Duodenal mucosa (tissue), 2 donors: ENCODE measurements around the gene FSIP1.

Experiments used
- H3K27ac ChIP-seq: one replicate; pipeline ENCODE4 v1.7.0; 2013; ENCODE audit warnings: low read depth, low read length
- H3K27me3 ChIP-seq, 2 donors: one replicate each; pipeline ENCODE4 v1.7.0; 2013; ENCODE audit warnings: low read length in 2 of 2, control low read depth in 1 of 2; ENCODE audit not compliant: insufficient read depth in 2 of 2, control insufficient read depth in 1 of 2
- H3K36me3 ChIP-seq, 2 donors: one replicate each; pipeline ENCODE4 v1.7.0; 2013; ENCODE audit warnings: low read length in 2 of 2, control low read depth in 1 of 2; ENCODE audit not compliant: insufficient read depth in 2 of 2, control insufficient read depth in 1 of 2
- H3K4me1 ChIP-seq, 2 donors: one replicate each; pipeline ENCODE4 v1.7.0; 2013; ENCODE audit warnings: low read length in 2 of 2, control low read depth in 1 of 2; ENCODE audit not compliant: insufficient read depth in 2 of 2, control insufficient read depth in 1 of 2
- H3K4me3 ChIP-seq, 2 donors: one replicate each; pipeline ENCODE4 v1.7.0; 2013; ENCODE audit warnings: low read length in 2 of 2, low read depth in 1 of 2
- H3K9ac ChIP-seq, 2 donors: one replicate each; pipeline ENCODE4 v1.7.0; 2013; ENCODE audit warnings: low read length in 2 of 2, low read depth in 1 of 2
- H3K9me3 ChIP-seq, 2 donors: one replicate each; pipeline ENCODE4 v1.7.0; 2013; ENCODE audit warnings: low read length in 2 of 2, control low read depth in 1 of 2; ENCODE audit not compliant: control insufficient read depth in 1 of 2

FSIP1 gene

GRCh38 chr15:39616731-39617455 is 165.7 kb downstream of the FSIP1 start:
- Histone ChIP-seq H3K36me3 (no peaks in the 10 kb centered on the region), H3K27ac (no peak overlapping the region), H3K4me3 (no peak overlapping the region), H3K9me3 (peaks cover 0 to 3% of the 10 kb centered on the region in 2 donors), H3K27me3 (no peaks in the 10 kb centered on the region), H3K9ac (no peak overlapping the region), H3K4me1 (no peaks in the 10 kb centered on the region)

- H3K4me1 ChIP-seq: no peaks in the 10 kb centered on the region
- H3K9me3 ChIP-seq: peaks cover 7 to 9% of the 10 kb centered on the region in 2 donors
- no peaks in the 10 kb centered on the region for H3K36me3 ChIP-seq
- no peak overlapping the region for H3K4me3 ChIP-seq
- no peak overlapping the region for H3K9ac ChIP-seq
- H3K27ac ChIP-seq: no peak overlapping the region
- H3K27me3 ChIP-seq: no peaks in the 10 kb centered on the region
Measured at GRCh38 chr15:39613861-39614260, 168.8 kb downstream of the FSIP1 start.

DNA sequence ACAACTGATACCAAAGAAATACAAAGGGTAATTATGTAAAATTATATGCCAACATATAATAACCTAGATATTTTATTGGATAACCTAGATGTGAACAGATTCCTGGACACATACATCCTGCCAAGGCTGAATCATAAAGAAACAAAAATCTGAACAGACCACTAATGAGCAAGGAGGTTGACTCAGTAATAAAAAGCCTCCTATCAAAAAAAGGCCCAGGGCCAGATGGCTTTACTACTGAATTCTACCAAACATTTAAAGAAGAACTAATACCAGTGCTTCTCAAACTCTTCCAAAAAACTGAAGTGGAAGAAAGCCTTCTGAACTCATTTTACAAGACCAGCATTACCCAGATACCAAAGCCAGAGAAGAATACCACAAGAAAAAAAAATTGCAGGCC is 169.4 kb downstream of the FSIP1 start:
- Histone ChIP-seq H3K9ac (no peak overlapping the region), H3K4me3 (no peak overlapping the region), H3K27me3 (no peaks in the 10 kb centered on the region), H3K27ac (no peak overlapping the region), H3K4me1 (no peaks in the 10 kb centered on the region), H3K36me3 (no peaks in the 10 kb centered on the region), H3K9me3 (peaks cover 7 to 9% of the 10 kb centered on the region in 2 donors)

DNA sequence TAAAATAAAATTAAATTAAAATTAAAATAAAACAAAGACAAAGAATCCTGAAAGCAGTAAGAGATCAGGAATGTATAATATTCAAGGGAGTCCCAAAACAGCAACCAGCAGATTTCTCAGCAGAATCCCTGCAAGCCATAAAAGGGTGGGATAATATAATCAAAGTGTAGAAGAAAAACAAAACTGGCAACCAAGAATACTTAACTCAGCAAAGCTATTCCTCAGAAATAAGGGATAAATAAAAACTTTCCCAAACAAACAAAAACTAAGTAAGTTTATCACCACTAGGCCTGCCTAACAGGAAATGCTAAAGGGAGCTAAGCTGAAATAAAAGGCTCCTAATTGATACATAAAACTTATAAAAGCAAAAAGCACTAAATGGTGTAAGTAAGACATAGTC is 172.0 kb downstream of the FSIP1 start:
- Histone ChIP-seq H3K36me3 (no peaks in the 10 kb centered on the region), H3K4me3 (no peak overlapping the region), H3K9ac (no peak overlapping the region), H3K27me3 (no peaks in the 10 kb centered on the region), H3K27ac (no peak overlapping the region), H3K9me3 (peaks cover 7 to 9% of the 10 kb centered on the region in 2 donors), H3K4me1 (no peaks in the 10 kb centered on the region)

GRCh38 chr15:39609166-39609916 is 173.3 kb downstream of the FSIP1 start:
- no peaks in the 10 kb centered on the region for H3K4me1 ChIP-seq
- H3K9me3 ChIP-seq: peaks cover 7 to 9% of the 10 kb centered on the region in 2 donors
- no peak overlapping the region for H3K9ac ChIP-seq
- H3K27me3 ChIP-seq: no peaks in the 10 kb centered on the region
- H3K27ac ChIP-seq: no peak overlapping the region
- H3K36me3 ChIP-seq: no peaks in the 10 kb centered on the region
- H3K4me3 ChIP-seq: no peak overlapping the region

DNA sequence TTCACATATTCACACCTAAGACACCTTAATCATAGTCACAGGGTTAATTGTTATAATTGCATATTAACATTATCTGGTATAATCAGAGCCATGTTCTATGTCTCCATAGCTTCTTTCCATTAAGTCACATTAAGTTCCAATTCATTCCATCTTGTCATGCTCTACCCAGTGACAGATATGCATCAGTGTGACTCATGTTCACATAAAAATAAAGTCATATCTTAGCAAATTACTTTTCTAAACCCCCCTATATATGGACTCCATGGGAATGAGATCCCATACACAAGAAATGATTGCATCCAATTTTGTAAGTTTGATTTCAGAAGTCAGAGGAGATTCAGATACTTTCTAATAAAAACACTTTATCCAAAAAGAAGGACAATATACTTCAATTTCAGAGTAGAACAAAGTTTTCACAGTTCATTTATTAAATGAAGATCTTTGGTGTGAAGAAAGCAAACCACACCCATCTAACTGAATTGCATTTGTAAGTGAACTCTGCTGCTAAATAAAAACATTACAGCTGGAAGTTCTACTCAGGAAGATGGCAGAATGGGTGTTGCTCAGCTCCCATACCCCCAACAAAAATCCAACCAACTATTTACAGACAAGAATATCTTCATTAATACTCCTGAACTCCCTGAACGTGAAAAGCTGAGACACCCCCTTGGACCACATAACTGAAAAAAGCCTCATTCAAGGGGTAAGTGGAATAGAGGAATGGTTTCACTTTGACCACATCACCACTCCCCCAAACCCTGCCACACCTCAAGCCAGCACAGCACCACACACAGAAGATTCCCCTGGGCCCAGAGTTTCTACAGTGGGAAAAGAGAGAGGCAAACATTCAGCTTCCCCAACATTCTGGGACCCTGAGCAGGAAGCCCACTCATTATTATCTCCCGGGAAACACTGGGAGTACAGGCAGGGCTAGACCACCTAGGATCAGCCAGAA is 174.2 kb downstream of the FSIP1 start:
- Histone ChIP-seq H3K4me3 (no peak overlapping the region), H3K27ac (no peak overlapping the region), H3K9me3 (peaks cover 7 to 9% of the 10 kb centered on the region in 2 donors), H3K4me1 (no peaks in the 10 kb centered on the region), H3K36me3 (no peaks in the 10 kb centered on the region), H3K27me3 (no peaks in the 10 kb centered on the region), H3K9ac (no peak overlapping the region)

GRCh38 chr15:39605146-39605545 is 177.5 kb downstream of the FSIP1 start:
- peaks cover 0 to 4% of the 10 kb centered on the region in 2 donors for H3K9me3 ChIP-seq

GRCh38 chr15:39602143-39602542 is 180.5 kb downstream of the FSIP1 start:
- H3K36me3 ChIP-seq: no peaks in the 10 kb centered on the region
- no peak overlapping the region for H3K4me3 ChIP-seq
- no peak overlapping the region for H3K9ac ChIP-seq
- H3K27me3 ChIP-seq: no peaks in the 10 kb centered on the region
- no peak overlapping the region for H3K27ac ChIP-seq
- H3K4me1 ChIP-seq: no peaks in the 10 kb centered on the region
- H3K9me3 ChIP-seq: no peaks in the 10 kb centered on the region

More at GRCh38 chr15:39605146-39605545, 177.5 kb downstream of the FSIP1 start:
- Histone ChIP-seq H3K4me3 (no peak overlapping the region), H3K27ac (no peak overlapping the region), H3K9ac (no peak overlapping the region), H3K4me1 (no peaks in the 10 kb centered on the region), H3K27me3 (no peaks in the 10 kb centered on the region), H3K36me3 (no peaks in the 10 kb centered on the region)

DNA sequence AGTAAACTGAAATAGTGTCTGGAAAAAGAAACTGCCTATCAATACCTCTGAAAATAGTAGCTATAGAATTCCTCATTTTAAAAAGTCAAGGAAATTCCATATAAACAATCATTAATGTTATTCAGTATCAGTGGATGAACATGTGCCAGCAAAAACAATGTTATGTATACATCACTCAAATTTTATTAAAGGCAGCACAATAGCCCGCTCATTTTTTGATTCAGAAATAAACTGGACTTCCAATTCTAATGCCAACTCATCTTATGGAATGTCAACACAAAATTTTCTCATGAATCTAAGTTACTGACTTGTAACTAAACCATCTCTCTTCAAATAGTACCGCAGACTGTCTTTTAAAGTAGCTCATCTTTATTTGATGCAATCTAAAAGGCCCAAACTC is 182.8 kb downstream of the FSIP1 start:
- no peaks in the 10 kb centered on the region for H3K4me1 ChIP-seq
- no peaks in the 10 kb centered on the region for H3K9me3 ChIP-seq
- no peak overlapping the region for H3K27ac ChIP-seq
- no peak overlapping the region for H3K9ac ChIP-seq
- H3K4me3 ChIP-seq: no peak overlapping the region
- H3K27me3 ChIP-seq: no peaks in the 10 kb centered on the region
- H3K36me3 ChIP-seq: peaks cover 0 to 3% of the 10 kb centered on the region in 2 donors
